Measurements from ENCODE around the gene FER. TPM values are rescaled to one million over a fixed set of nuclear protein-coding genes. Genes with fewer than 3 reads are reported as not detected.
"Not testable (repeated sequence)": the region's sequence is repeated elsewhere in the genome, so short reads cannot be mapped to it uniquely, and the experiment has no call there.

The FER gene
- polyA plus RNA-seq, 1 donor from 2014 or later, result 8.5 TPM

GRCh38 chr5:108898707-108899106 is 151.0 kb downstream of the FER start:
- H4K20me1 ChIP-seq (ENCODE audit: insufficient read depth), result no peaks in the 10 kb centered on the region
- H3K36me3 ChIP-seq (ENCODE audit: insufficient read depth, low read length), result peaks cover 7% of the 10 kb centered on the region
- H3K4me3 ChIP-seq (ENCODE audit: low read length), result no peak overlapping the region
- H3K9me2 ChIP-seq (ENCODE audit: insufficient read depth, low read length), result no peaks in the 10 kb centered on the region
- no peaks in the 10 kb centered on the region for H3K9me3 ChIP-seq (ENCODE audit: low read length)
- no peak overlapping the region for H2AFZ ChIP-seq (ENCODE audit: low read depth, low read length)
- H3K27ac ChIP-seq (ENCODE audit: low read length), result no peak overlapping the region
- no peak overlapping the region for H3K4me2 ChIP-seq (ENCODE audit: low read length)
- H3F3A ChIP-seq (ENCODE audit: insufficient read depth, low read length, poor library complexity, severe bottlenecking), result no peaks in the 10 kb centered on the region
- no peaks in the 10 kb centered on the region for H3K79me2 ChIP-seq (replicated peaks; ENCODE audit: insufficient read depth, low read length)
- TF ChIP-seq TAF1 (IDR thresholded peaks at IDR 0.05; ENCODE audit: low read depth), result no peak
- TF ChIP-seq SMC3 (conservative IDR thresholded peaks at IDR 0.05; ENCODE audit: poor library complexity), result no peak
- TF ChIP-seq EZH2 (IDR thresholded peaks at IDR 0.05; ENCODE audit: borderline replicate concordance, insufficient read depth, low read length, poor library complexity, severe bottlenecking), result no peak
- TF ChIP-seq RAD21 (conservative IDR thresholded peaks at IDR 0.05), result no peak
- TF ChIP-seq REST (IDR thresholded peaks at IDR 0.05; ENCODE audit: borderline replicate concordance), result no peak
- TF ChIP-seq CTCF (IDR thresholded peaks at IDR 0.05; ENCODE audit: poor library complexity, severe bottlenecking), result no peak
- no peak for TF ChIP-seq EP300 (conservative IDR thresholded peaks at IDR 0.05; ENCODE audit: poor library complexity, severe bottlenecking)
- TF ChIP-seq MXI1 (conservative IDR thresholded peaks at IDR 0.05; ENCODE audit: poor library complexity, severe bottlenecking), result no peak
- no peak for TF ChIP-seq POLR2AphosphoS5 (IDR thresholded peaks at IDR 0.05)
- no peak overlapping the region for H3K9ac ChIP-seq (ENCODE audit: low read length)
- H3K27me3 ChIP-seq (ENCODE audit: insufficient read depth, low read depth, low read length), result no peaks in the 10 kb centered on the region

- not testable (repeated sequence) for H4K20me1 ChIP-seq (ENCODE audit: insufficient read depth); H3K27ac ChIP-seq (ENCODE audit: low read length); H3K36me3 ChIP-seq (ENCODE audit: insufficient read depth, low read length); H3K9me3 ChIP-seq (ENCODE audit: low read length); H3K27me3 ChIP-seq (ENCODE audit: insufficient read depth, low read depth, low read length); H2AFZ ChIP-seq (ENCODE audit: low read depth, low read length); H3K79me2 ChIP-seq (replicated peaks; ENCODE audit: insufficient read depth, low read length); H3K9ac ChIP-seq (ENCODE audit: low read length); H3K9me2 ChIP-seq (ENCODE audit: insufficient read depth, low read length); H3K4me3 ChIP-seq (ENCODE audit: low read length); H3K4me2 ChIP-seq (ENCODE audit: low read length); H3F3A ChIP-seq (ENCODE audit: insufficient read depth, low read length, poor library complexity, severe bottlenecking)
These were observed 151.5 kb downstream of the FER start for GRCh38 chr5:108899244-108899643.

GRCh38 chr5:108900668-108901067 is 153.0 kb downstream of the FER start:
- H3F3A ChIP-seq (ENCODE audit: insufficient read depth, low read length, poor library complexity, severe bottlenecking), result no peaks in the 10 kb centered on the region
- H3K9ac ChIP-seq (ENCODE audit: low read length), result no peak overlapping the region
- no peak for TF ChIP-seq CTCF (IDR thresholded peaks at IDR 0.05; ENCODE audit: poor library complexity, severe bottlenecking)
- no peak overlapping the region for H3K4me3 ChIP-seq (ENCODE audit: low read length)
- no peaks in the 10 kb centered on the region for H3K9me2 ChIP-seq (ENCODE audit: insufficient read depth, low read length)
- no peaks in the 10 kb centered on the region for H3K36me3 ChIP-seq (ENCODE audit: insufficient read depth, low read length)
- no peaks in the 10 kb centered on the region for H4K20me1 ChIP-seq (ENCODE audit: insufficient read depth)
- no peaks in the 10 kb centered on the region for H3K79me2 ChIP-seq (replicated peaks; ENCODE audit: insufficient read depth, low read length)
- H3K27ac ChIP-seq (ENCODE audit: low read length), result no peak overlapping the region
- H2AFZ ChIP-seq (ENCODE audit: low read depth, low read length), result no peak overlapping the region
- no peaks in the 10 kb centered on the region for H3K27me3 ChIP-seq (ENCODE audit: insufficient read depth, low read depth, low read length)
- H3K4me2 ChIP-seq (ENCODE audit: low read length), result no peak overlapping the region
- H3K9me3 ChIP-seq (ENCODE audit: low read length), result no peaks in the 10 kb centered on the region
